Measurements from ENCODE around the gene HS2ST1. TPM values are rescaled to one million over a fixed set of nuclear protein-coding genes. Genes with fewer than 3 reads are reported as not detected.

The HS2ST1 gene
- total RNA-seq, 1 experiment from 2014 or later: 30.1 TPM

DNA sequence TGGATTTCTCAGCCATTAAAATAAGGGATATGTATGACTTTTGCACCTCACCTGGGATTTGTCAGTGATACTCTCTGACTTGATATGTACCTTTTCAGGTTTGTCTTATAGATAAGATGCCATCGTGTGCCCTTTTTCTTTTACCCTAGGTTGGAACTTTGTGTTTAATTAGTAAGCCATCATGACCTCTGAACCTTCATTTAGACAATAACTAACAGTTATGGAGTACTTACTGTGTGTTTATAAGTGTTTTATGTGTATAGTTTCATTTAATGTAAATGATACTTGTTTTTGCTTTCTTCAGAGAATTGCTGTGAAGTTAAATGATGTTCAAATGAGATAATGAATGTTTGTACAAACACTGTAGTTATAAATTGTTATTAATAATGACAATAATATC lies 14.4 kb downstream of the HS2ST1 start (continued):
- TF ChIP-seq CBX3 (IDR thresholded peaks at IDR 0.05; ENCODE audit: low read depth) (no peak), FOSL1 (IDR thresholded peaks at IDR 0.05; ENCODE audit: low read depth) (no peak)

DNA sequence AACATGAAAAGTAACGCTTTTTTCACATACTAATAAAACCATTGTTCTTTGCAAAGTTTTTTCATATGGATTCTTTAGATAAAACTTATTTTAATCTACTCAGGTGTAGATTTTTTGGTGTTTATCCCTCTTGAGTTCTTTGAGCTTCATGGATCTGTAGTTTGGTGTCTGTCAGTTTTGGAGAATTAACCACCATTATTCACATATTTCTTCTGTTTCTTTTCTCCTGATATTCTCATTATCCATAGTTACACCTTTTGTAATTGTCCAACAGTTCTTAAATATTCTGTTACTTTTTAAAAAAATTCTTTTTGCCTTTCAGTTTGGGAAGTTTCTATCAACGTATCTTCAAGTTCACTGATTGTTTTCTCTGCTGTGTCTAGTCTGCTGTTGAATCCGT lies 18.6 kb downstream of the HS2ST1 start:
- ATAC-seq (no peak), DNase-seq (ENCODE audit: low read depth, low spot score) (no peak)
- ChIA-PET RAD21 (ENCODE audit: low non-redundant PET in 1 of 2, low total read pairs in 2 of 2, uncharacterized antibody in 2 of 2, unreplicated experiment in 2 of 2) (no interaction called here), CTCF (no interaction called here), POLR2A (no interaction called here)
- Histone ChIP-seq H3K4me1 (ENCODE audit: control insufficient read depth in 1 of 2, insufficient read depth in 2 of 2, low read length in 2 of 2) (peaks cover 0 to 2% of the 10 kb centered on the region in 2 experiments; a peak in 2 of 4 replicates), H4K20me1 (ENCODE audit: insufficient read depth) (peaks cover 4% of the 10 kb centered on the region; the same call in 1 of the 2 replicates), H3K4me3 (replicated peaks in 1 of 2; ENCODE audit: low read depth in 1 of 2, low read length in 2 of 2) (no peak overlapping the region), H3K9ac (ENCODE audit: low read length) (no peak overlapping the region), H3K9me2 (ENCODE audit: insufficient read depth) (no peaks in the 10 kb centered on the region), H3K9me3 (ENCODE audit: control insufficient read depth in 1 of 2, insufficient read depth in 1 of 2, low read depth in 1 of 2, low read length in 2 of 2) (no peaks in the 10 kb centered on the region), H3K4me2 (ENCODE audit: low read length) (no peak overlapping the region), H3K27ac (ENCODE audit: low read depth, low read length) (no peak overlapping the region), H2AFZ (ENCODE audit: low read depth, low read length, poor library complexity, severe bottlenecking) (no peak overlapping the region), H3K27me3 (ENCODE audit: insufficient read depth, low read length) (no peaks in the 10 kb centered on the region), H3K36me3 (ENCODE audit: control insufficient read depth in 1 of 2, insufficient read depth in 2 of 2, low read length in 2 of 2) (no peaks in the 10 kb centered on the region), H3K79me2 (ENCODE audit: insufficient read depth, low read length) (peaks cover 54% of the 10 kb centered on the region; the same call in 1 of the 2 replicates)
- no peak for TF ChIP-seq CTCF (IDR thresholded peaks at IDR 0.05 in 2 of 3, conservative IDR thresholded peaks at IDR 0.05 in 1 of 3; ENCODE audit: borderline replicate concordance in 1 of 3, insufficient read depth in 1 of 3, low read depth in 2 of 3, low read length in 2 of 3)
- no peak for TF ChIP-seq ELF1 (IDR thresholded peaks at IDR 0.05; ENCODE audit: borderline replicate concordance, low read depth)
- no peak for TF ChIP-seq POLR2AphosphoS5 (IDR thresholded peaks at IDR 0.05; ENCODE audit: low read depth, low read length)
- TF ChIP-seq EGR1 (IDR thresholded peaks at IDR 0.05; ENCODE audit: low read depth): no peak
- no peak for TF ChIP-seq JUND (IDR thresholded peaks at IDR 0.05)
- no peak for TF ChIP-seq ZNF274 (IDR thresholded peaks at IDR 0.05; ENCODE audit: low read depth, low read length)
- no peak for TF ChIP-seq FOSL1 (IDR thresholded peaks at IDR 0.05; ENCODE audit: low read depth)
- TF ChIP-seq SRF (IDR thresholded peaks at IDR 0.05; ENCODE audit: low read depth): no peak
- TF ChIP-seq ATF3 (IDR thresholded peaks at IDR 0.05): no peak
- no peak for TF ChIP-seq RAD21 (IDR thresholded peaks at IDR 0.05; ENCODE audit: low read depth)
- no peak for TF ChIP-seq CEBPB (IDR thresholded peaks at IDR 0.05; ENCODE audit: low read depth)
- no peak for TF ChIP-seq TCF7L2 (IDR thresholded peaks at IDR 0.05; ENCODE audit: borderline replicate concordance, extremely low read depth, insufficient read depth, insufficient read length)
- no peak for TF ChIP-seq EZH2 (IDR thresholded peaks at IDR 0.05)
- TF ChIP-seq ZFX (IDR thresholded peaks at IDR 0.05): no peak
- TF ChIP-seq YY1 (IDR thresholded peaks at IDR 0.05; ENCODE audit: extremely low read depth, insufficient replicate concordance, low read depth, low read length): no peak
- TF ChIP-seq SIN3A (IDR thresholded peaks at IDR 0.05; ENCODE audit: low read depth): no peak
- TF ChIP-seq SP1 (IDR thresholded peaks at IDR 0.05; ENCODE audit: low read depth): no peak
- no peak for TF ChIP-seq POLR2A (IDR thresholded peaks at IDR 0.05; ENCODE audit: borderline replicate concordance, extremely low read depth, insufficient read depth, insufficient read length)
- no peak for TF ChIP-seq EZH2phosphoT487 (IDR thresholded peaks at IDR 0.05; ENCODE audit: borderline replicate concordance)
- TF ChIP-seq, protein P1, sequence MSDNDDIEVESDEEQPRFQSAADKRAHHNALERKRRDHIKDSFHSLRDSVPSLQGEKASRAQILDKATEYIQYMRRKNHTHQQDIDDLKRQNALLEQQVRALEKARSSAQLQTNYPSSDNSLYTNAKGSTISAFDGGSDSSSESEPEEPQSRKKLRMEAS (IDR thresholded peaks at IDR 0.05): no peak
- no TSS peak for BruUV-seq (replicated peaks)
- intact Hi-C loops (cut with micrococcal nuclease): no loop called here

Data from HCT116 (cell line).